Lung (tissue), 12 donors: Measurements from ENCODE around the gene DCAF17. TPM values are rescaled to one million over a fixed set of nuclear protein-coding genes. Genes with fewer than 3 reads are reported as not detected.

ENCODE experiments used
- ATAC-seq: fragments of 200-7000 bp; cut with Tn5 transposase; one replicate; pipeline ENCODE4 v1.9.1; 2020; ENCODE audit warnings: moderate number of reproducible peaks; ENCODE audit not compliant: insufficient read depth, low FRiP score
- DNase-seq, 3 donors: peaks; one replicate each; pipeline ENCODE4 v3.0.0-alpha.2; 2013 to 2017
- H3K27ac ChIP-seq, 2 donors: one replicate each; pipeline ENCODE4 v1.5.1; 2013; ENCODE audit warnings: mild to moderate bottlenecking in 2 of 2, moderate library complexity in 2 of 2, control low read depth in 1 of 2, inconsistent platforms in 1 of 2, low read depth in 1 of 2, low read length in 1 of 2
- H3K27me3 ChIP-seq, 3 donors: one replicate each; pipeline ENCODE4 v1.5.1; 2013; ENCODE audit warnings: low read length in 2 of 3; ENCODE audit not compliant: control insufficient read depth in 3 of 3, insufficient read depth in 3 of 3
- H3K36me3 ChIP-seq, 4 donors: one replicate each; pipeline ENCODE4 v1.5.1; 2013; ENCODE audit warnings: low read length in 4 of 4, mild to moderate bottlenecking in 1 of 4, moderate library complexity in 1 of 4; ENCODE audit not compliant: control insufficient read depth in 4 of 4, insufficient read depth in 4 of 4
- H3K4me1 ChIP-seq, 5 donors: one replicate each; pipeline ENCODE4 v1.5.1; 2013; ENCODE audit warnings: low read length in 5 of 5, mild to moderate bottlenecking in 2 of 5, moderate library complexity in 1 of 5; ENCODE audit not compliant: control insufficient read depth in 5 of 5, insufficient read depth in 5 of 5
- H3K4me3 ChIP-seq: one replicate; pipeline ENCODE4 v1.5.1; 2013; ENCODE audit warnings: mild to moderate bottlenecking, control low read depth, moderate library complexity
- H3K9ac ChIP-seq, 2 donors: one replicate each; pipeline ENCODE4 v1.5.1; 2013; ENCODE audit warnings: low read length in 2 of 2, control low read depth in 1 of 2; ENCODE audit not compliant: insufficient read depth in 1 of 2
- H3K9me3 ChIP-seq, 4 donors: one replicate each; pipeline ENCODE4 v1.5.1; 2013; ENCODE audit warnings: low read length in 3 of 4, mild to moderate bottlenecking in 1 of 4, moderate library complexity in 1 of 4; ENCODE audit not compliant: control insufficient read depth in 4 of 4, insufficient read depth in 3 of 4
- WGBS, 2 donors: extraction: QIAGEN DNeasy Blood & Tissue Kit; methylation state at CpG; one replicate each; pipeline ENCODE4 v1.1.7; 2013; 5-methylcytosine and 5-hydroxymethylcytosine counted together
- polyA plus RNA-seq, 2 donors: library from polyadenylated mRNA; stranded (reverse); fragments of 200-250 nt; gene quantifications; one replicate each; pipeline ENCODE4 v1.2.1, GENCODE V29; 2013
- total RNA-seq, 2 donors: library from RNA; depleted of rRNA in 1 of 2; stranded (reverse); fragments of >200 nt in 1 of 2; gene quantifications; one replicate each; pipeline ENCODE4 v1.2.1, GENCODE V29; 2014 to 2021
- TF ChIP-seq, protein P1 (sequence below): IDR thresholded peaks from 2 replicates; pipeline ENCODE4 v1.5.1; 2012; ENCODE audit warnings: mild to moderate bottlenecking; ENCODE audit errors: control extremely low read depth, extremely low read depth
- donor health status: control.
- donor health status: control.
- donor health status: Bipolar disorder and iron deficiency.
- donor health status: healthy.
- donor health status: DM: yes; HTN: yes; CAD: no.

Gene DCAF17
- total and polyA plus RNA-seq, 4 donors, result 3.1 to 34.4 (median 8.0) TPM

DNA sequence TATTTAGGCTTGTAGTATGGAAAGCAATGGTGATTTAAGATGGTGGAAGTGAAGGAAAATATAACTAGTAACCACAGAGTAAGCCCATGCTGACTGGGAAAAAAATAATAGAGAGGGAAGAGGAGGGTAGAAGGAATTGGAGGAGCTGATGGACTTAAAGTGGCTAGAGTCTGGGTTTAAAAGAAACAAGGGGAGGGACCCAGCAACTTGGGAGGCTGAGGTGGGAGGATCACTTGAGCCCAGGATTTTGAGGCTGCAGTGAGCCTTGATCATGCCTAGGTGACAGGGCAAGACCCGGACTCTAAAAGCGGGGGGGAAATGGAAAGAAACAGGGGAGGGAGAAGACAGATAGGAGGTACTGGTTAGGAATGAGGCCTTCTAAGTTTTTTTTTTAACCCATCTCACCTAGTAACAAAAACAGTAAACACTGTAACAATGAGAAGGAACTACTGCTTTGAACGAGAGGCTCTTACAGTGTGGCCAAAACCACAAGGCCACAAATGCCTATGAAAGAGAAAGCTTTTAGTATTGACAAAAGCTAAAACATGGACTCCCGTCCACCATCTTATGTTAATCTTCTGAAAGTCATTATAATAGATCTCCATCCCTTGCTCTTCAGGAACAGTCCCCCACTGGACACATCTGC, 26.9 kb upstream of the DCAF17 start:
- Histone ChIP-seq H3K9me3 (no peaks in the 10 kb centered on the region), H3K4me3 (no peak overlapping the region), H3K9ac (no peak overlapping the region), H3K4me1 (peaks cover 0 to 6% (median 0%) of the 10 kb centered on the region in 5 donors), H3K36me3 (no peaks in the 10 kb centered on the region), H3K27ac (no peak overlapping the region), H3K27me3 (no peaks in the 10 kb centered on the region)
- ATAC-seq (no peak), DNase-seq (no peak)
- TF ChIP-seq, protein P1, sequence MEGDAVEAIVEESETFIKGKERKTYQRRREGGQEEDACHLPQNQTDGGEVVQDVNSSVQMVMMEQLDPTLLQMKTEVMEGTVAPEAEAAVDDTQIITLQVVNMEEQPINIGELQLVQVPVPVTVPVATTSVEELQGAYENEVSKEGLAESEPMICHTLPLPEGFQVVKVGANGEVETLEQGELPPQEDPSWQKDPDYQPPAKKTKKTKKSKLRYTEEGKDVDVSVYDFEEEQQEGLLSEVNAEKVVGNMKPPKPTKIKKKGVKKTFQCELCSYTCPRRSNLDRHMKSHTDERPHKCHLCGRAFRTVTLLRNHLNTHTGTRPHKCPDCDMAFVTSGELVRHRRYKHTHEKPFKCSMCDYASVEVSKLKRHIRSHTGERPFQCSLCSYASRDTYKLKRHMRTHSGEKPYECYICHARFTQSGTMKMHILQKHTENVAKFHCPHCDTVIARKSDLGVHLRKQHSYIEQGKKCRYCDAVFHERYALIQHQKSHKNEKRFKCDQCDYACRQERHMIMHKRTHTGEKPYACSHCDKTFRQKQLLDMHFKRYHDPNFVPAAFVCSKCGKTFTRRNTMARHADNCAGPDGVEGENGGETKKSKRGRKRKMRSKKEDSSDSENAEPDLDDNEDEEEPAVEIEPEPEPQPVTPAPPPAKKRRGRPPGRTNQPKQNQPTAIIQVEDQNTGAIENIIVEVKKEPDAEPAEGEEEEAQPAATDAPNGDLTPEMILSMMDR, result no peak
- WGBS, 2 donors, result 80 to 82% methylated on average over 4 of the region's 4 CpGs

GRCh38 chr2:171407676-171408044, 26.4 kb upstream of the DCAF17 start:
- Histone ChIP-seq H3K9me3 (no peaks in the 10 kb centered on the region), H3K36me3 (no peaks in the 10 kb centered on the region), H3K9ac (no peak overlapping the region), H3K4me3 (no peak overlapping the region), H3K27ac (no peak overlapping the region), H3K4me1 (peaks cover 0 to 6% (median 0%) of the 10 kb centered on the region in 5 donors), H3K27me3 (no peaks in the 10 kb centered on the region)
- DNase-seq (no peak), ATAC-seq (no peak)
- TF ChIP-seq, protein P1, result no peak
- WGBS, 2 donors, result 93 to 100% methylated on average over 1 of the region's 1 CpG

DNA sequence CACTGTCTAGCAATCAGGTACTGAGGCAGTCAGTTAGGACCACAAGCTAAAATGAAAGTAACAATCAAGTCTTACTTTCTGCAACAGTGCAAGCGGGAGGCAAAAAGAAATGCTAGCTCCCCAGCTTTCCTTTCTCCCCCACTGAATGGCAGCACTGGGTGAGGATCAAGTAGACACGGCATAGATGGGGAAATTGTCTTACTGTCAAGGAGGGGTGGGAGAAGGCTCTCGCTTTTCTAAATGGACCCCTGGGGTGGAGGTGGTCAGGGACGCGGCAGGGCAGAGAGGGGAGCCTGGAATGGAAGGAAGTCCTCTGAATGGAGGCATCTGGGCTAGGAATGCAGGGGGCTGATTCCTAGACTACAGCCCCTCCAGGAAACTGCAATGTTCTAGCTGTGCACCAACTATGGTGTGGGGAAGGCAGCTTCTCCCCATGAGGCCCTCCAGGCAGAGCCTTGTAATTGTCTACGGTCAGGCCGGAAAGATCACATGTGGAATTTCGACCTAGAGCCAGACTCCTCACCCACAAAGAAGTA, 24.5 kb upstream of the DCAF17 start:
- WGBS, 2 donors, result 68 to 81% methylated on average over 8 of the region's 8 CpGs
- H3K9ac ChIP-seq, result no peak overlapping the region

More for the DNA sequence above, 24.5 kb upstream of the DCAF17 start:
- no peak overlapping the region for H3K27ac ChIP-seq
- no peak overlapping the region for H3K4me3 ChIP-seq
- H3K27me3 ChIP-seq, result no peaks in the 10 kb centered on the region
- no peak for ATAC-seq
- DNase-seq, result no peak
- no peaks in the 10 kb centered on the region for H3K36me3 ChIP-seq
- TF ChIP-seq, protein P1, result no peak
- no peaks in the 10 kb centered on the region for H3K9me3 ChIP-seq
- H3K4me1 ChIP-seq, result peaks cover 0 to 6% (median 0%) of the 10 kb centered on the region in 5 donors
